ENCODE measurements around the gene DLGAP4.

DNA sequence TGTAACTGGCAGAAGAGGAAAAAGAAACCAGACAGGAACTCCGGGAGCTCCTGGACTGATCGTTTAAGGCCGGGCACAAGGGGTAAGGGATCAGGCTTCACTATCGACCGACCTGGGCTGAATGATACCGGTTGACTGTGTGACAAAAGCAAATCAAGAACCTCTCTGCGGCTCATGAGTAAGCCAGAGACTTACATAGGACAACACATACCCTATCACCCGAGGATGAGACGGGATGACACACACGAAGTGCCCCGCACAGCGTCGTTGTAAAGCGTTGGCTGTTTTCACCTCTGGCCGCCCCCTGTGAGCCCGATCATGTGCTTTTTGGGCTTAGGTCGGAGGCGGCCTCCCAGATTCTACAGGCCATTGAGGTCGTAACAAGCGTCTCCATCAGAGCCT is 266.6 kb downstream of the DLGAP4 start:
- TF ChIP-seq CSDC2 (CRISPR knock-in tag; IDR thresholded peaks at IDR 0.05): no peak
- no peak for TF ChIP-seq RARB (CRISPR knock-in tag; IDR thresholded peaks at IDR 0.05)
- TF ChIP-seq, protein P1, sequence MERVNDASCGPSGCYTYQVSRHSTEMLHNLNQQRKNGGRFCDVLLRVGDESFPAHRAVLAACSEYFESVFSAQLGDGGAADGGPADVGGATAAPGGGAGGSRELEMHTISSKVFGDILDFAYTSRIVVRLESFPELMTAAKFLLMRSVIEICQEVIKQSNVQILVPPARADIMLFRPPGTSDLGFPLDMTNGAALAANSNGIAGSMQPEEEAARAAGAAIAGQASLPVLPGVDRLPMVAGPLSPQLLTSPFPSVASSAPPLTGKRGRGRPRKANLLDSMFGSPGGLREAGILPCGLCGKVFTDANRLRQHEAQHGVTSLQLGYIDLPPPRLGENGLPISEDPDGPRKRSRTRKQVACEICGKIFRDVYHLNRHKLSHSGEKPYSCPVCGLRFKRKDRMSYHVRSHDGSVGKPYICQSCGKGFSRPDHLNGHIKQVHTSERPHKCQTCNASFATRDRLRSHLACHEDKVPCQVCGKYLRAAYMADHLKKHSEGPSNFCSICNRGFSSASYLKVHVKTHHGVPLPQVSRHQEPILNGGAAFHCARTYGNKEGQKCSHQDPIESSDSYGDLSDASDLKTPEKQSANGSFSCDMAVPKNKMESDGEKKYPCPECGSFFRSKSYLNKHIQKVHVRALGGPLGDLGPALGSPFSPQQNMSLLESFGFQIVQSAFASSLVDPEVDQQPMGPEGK (CRISPR knock-in tag; IDR thresholded peaks at IDR 0.05; ENCODE audit: borderline replicate concordance): no peak
- TF ChIP-seq OSR1 (CRISPR knock-in tag; IDR thresholded peaks at IDR 0.05): no peak
- no peak for TF ChIP-seq ZNF70 (CRISPR knock-in tag; IDR thresholded peaks at IDR 0.05)

All from SK-N-SH treated with all-trans-retinoic acid at 6 μM for 48 hours (cell line).